Mammary epithelial cell (primary cell): ENCODE results near the gene ACYP2.

Source experiments
- CTCF ChIP-seq, 2 donors: IDR thresholded peaks in 1 of 2; conservative IDR thresholded peaks in 1 of 2; 2 replicates each; pipeline ENCODE4 v1.5.1; 2011 to 2012; ENCODE audit warnings: inconsistent platforms in 2 of 2, low read length in 2 of 2, mild to moderate bottlenecking in 2 of 2, control low read depth in 1 of 2, low read depth in 1 of 2; ENCODE audit not compliant: insufficient read depth in 1 of 2; ENCODE audit errors: extremely low read depth in 1 of 2
- EZH2 ChIP-seq: IDR thresholded peaks from 2 replicates; pipeline ENCODE4 v1.6.1; 2012; ENCODE audit warnings: low read length, inconsistent platforms, borderline replicate concordance

GRCh38 chr2:54208364-54209240, 93.2 kb downstream of the ACYP2 start:
- no peak for TF ChIP-seq CTCF (conservative IDR thresholded peaks at IDR 0.05 in 1 of 2, IDR thresholded peaks at IDR 0.05 in 1 of 2; ENCODE audit: extremely low read depth in 1 of 2, insufficient read depth in 1 of 2, low read depth in 1 of 2, low read length in 2 of 2)
- no peak for TF ChIP-seq EZH2
